Umbilical cord (tissue), 2 donors: ENCODE measurements around the gene THBS1. TPM values are rescaled to one million over a fixed set of nuclear protein-coding genes. Genes with fewer than 3 reads are reported as not detected.

Source experiments
- DNase-seq: peaks from one replicate; pipeline ENCODE4 v3.0.0-alpha.2; 2015; ENCODE audit warnings: low spot score
- total RNA-seq: library from RNA; depleted of rRNA; stranded (reverse); fragments of >200 nt; gene quantifications from one replicate; pipeline ENCODE4 v1.2.3, GENCODE V29; 2014; ENCODE audit warnings: low replicate concordance; ENCODE audit not compliant: insufficient read depth

THBS1 gene
- total RNA-seq, 1 donor from 2014 or later: 1,162 TPM

DNA sequence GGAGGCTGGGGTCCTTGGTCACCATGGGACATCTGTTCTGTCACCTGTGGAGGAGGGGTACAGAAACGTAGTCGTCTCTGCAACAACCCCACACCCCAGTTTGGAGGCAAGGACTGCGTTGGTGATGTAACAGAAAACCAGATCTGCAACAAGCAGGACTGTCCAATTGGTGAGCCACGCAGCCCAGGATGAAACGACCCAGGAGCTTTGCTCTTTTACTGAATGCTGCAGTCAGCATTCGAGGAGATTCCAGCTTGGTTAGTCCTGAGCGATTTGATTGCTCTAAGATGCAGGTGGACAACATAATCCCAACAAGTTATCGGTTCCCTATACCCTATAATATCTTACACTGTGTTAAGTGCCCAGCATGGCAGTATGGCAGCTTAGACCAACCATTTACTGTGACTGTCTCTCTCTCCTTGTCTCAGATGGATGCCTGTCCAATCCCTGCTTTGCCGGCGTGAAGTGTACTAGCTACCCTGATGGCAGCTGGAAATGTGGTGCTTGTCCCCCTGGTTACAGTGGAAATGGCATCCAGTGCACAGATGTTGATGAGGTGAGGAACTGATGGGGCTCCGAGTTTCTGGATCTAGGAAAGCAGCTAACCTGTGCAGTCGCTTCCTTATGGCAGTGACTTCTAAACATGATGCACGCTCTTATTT is 7.8 kb downstream of the THBS1 start:
- no peak for DNase-seq

DNA sequence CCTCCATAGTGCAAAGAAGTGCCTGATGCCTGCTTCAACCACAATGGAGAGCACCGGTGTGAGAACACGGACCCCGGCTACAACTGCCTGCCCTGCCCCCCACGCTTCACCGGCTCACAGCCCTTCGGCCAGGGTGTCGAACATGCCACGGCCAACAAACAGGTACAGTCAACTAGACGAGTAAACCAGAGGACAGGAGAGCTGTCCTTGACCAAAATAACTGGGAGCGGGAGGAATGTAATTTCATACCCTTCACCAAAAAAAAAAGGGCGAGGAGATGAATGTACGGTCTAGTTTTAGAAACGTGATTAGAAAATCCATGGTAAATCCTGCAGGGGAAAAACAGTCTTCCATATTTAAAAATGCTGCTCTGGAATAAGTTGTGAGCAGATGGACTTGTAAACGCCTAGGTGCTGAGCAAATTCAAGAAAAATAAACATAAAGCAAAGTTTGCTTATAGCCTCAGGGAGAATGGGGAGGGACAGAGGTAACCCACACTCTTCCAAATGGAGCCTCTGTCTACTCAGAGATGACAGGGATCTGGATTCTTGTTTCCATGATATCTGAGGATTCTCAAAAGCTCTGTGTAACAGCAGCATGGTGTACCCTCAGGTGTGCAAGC is 8.4 kb downstream of the THBS1 start:
- no peak for DNase-seq

DNA sequence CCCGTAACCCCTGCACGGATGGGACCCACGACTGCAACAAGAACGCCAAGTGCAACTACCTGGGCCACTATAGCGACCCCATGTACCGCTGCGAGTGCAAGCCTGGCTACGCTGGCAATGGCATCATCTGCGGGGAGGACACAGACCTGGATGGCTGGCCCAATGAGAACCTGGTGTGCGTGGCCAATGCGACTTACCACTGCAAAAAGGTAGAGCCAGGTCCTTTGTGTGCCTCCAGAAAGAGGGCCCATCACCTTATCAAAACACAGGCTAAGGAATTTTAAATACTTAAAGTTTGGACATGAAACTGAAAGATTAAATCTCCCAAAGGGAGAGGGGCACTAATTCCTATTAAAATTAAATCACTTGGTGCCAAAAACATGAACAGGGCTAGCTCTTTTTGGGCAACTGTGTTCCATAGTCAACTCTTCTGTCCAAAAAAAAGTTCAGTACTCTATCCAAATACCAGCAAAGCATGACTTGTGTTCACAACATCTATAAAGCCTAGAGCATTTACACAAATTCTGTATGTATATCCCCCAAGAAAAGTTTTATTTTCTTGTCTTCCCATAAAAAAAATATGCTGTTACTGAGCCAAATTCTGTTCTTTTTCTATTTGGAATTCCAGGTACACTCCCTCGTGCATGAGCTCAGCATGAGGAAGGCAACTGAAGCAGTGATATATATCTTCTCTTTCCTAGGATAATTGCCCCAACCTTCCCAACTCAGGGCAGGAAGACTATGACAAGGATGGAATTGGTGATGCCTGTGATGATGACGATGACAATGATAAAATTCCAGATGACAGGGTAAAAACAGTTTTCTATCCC is 9.2 kb downstream of the THBS1 start:
- no peak for DNase-seq

DNA sequence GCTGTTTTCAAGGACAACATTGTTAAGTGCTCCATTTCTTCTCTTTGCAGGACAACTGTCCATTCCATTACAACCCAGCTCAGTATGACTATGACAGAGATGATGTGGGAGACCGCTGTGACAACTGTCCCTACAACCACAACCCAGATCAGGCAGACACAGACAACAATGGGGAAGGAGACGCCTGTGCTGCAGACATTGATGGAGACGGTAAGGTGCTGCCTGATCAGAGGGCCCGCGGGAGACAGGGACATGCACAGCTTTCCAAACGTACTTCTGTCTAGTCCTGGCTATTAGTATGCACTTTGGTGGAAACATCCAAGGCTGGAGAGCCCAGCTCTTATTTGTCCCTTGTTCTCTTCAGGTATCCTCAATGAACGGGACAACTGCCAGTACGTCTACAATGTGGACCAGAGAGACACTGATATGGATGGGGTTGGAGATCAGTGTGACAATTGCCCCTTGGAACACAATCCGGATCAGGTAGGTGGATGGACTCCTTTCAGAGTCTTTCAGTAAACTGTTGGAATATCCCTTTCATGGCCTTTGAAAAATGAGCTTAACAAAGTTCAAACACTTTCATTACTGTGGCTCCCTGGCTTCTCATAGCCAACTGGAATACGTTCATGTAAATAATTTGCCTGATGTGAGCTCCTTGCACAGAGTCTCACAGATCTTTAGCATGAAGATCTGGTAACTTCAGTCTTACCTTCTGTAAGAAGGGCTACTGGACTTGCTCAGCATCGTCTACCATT is 10.4 kb downstream of the THBS1 start:
- DNase-seq: no peak

DNA sequence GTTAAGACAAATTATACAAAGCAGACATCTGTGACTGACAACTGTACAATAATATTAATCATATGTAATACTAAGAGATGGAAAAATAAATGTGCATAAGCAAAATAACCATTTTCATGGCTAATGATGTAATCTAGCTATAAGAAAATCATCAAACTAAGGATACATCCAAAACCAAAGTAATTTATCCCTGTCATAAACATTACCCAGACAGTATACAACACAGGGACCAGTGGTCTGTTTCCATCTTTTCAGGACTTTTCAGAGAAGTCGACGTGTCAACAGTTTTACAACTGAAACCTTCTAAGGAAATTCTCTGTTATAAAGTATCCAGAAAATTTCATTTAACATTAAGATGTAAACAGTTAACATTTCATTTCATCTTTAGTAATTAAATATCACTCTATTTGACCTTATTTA is 11.0 kb downstream of the THBS1 start:
- no peak for DNase-seq

DNA sequence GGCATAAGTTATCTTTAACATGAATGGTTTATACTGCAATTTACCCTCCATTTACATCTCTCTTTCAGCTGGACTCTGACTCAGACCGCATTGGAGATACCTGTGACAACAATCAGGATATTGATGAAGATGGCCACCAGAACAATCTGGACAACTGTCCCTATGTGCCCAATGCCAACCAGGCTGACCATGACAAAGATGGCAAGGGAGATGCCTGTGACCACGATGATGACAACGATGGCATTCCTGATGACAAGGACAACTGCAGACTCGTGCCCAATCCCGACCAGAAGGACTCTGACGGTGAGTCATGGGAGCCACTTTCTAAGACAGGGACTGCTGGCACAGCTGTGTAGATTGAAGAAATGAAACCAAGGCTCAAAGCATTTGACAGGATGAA is 11.6 kb downstream of the THBS1 start:
- no peak for DNase-seq

DNA sequence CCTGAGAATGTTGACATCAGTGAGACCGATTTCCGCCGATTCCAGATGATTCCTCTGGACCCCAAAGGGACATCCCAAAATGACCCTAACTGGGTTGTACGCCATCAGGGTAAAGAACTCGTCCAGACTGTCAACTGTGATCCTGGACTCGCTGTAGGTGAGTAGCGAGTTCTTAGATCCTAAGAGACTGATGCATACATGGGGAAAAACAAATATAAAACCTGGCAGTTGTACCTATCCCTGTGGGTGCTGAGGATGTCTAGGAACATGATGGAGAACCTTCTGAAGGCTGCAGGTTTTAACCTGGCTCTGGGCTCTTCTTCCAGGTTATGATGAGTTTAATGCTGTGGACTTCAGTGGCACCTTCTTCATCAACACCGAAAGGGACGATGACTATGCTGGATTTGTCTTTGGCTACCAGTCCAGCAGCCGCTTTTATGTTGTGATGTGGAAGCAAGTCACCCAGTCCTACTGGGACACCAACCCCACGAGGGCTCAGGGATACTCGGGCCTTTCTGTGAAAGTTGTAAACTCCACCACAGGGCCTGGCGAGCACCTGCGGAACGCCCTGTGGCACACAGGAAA is 12.3 kb downstream of the THBS1 start:
- DNase-seq: no peak

DNA sequence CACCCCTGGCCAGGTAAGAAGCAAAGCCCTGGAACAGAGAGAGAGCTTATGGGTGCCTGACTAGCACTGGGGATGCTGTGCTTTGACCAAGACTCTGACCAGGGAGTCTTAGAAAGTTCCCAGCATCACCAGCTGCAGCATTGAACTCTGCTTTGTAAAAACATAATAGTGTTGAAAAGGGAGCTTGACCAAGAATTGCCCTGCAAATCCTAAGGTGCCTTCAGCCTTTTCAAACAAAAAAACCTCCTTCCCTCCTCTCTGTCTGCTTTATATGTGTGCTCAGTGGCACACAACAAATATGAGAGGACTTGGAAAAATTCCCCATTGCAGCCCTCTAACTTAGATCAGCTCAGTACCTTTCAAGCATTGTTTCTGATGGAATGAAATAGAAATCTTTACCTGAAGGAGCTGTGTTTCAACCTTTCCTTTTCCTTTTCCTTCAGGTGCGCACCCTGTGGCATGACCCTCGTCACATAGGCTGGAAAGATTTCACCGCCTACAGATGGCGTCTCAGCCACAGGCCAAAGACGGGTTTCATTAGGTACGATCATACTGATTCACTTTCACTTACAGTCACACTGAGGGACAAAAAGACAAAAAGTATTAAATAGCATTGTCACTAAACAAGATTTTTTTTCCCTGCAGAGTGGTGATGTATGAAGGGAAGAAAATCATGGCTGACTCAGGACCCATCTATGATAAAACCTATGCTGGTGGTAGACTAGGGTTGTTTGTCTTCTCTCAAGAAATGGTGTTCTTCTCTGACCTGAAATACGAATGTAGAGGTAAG is 13.0 kb downstream of the THBS1 start:
- no peak for DNase-seq

DNA sequence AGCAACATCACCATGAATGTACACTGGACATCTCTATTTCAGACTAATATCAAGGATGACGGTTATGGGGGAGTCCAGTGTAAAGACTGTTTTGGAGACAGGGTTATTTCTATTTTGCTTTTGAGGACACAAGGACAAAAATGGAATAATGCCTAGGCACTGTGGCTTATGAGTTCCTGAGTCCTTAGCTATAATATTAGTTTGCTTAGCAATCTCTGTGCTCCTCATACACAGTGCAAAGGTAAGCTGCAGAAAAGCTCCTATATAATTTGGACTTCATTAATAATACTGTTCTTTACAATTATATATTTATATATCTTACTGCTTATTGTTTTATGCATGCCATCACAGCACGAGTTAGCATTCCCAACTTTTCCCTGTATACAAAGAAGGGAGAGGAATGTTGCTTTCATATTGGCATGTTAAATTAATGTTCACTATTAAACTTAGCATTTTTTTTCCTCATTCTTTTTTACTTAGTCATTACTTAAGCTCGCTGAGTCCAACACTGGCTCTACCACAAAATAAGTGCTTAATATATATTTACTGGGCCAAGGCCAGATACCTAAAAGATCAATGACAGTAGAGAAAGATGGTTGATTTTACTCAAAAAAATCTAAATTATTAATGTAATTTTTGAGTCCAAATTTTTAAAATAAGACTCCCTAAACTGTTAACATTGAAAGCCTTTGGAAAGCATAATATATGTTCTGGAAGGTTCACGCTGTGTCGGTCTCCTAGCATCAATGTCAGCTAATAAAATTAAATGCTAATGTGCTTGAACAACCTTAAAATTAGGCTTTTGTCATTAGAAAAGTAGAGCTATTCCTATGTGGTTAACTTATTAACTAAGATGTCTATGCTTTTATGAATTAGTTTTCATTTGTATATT is 13.8 kb downstream of the THBS1 start:
- no peak for DNase-seq

DNA sequence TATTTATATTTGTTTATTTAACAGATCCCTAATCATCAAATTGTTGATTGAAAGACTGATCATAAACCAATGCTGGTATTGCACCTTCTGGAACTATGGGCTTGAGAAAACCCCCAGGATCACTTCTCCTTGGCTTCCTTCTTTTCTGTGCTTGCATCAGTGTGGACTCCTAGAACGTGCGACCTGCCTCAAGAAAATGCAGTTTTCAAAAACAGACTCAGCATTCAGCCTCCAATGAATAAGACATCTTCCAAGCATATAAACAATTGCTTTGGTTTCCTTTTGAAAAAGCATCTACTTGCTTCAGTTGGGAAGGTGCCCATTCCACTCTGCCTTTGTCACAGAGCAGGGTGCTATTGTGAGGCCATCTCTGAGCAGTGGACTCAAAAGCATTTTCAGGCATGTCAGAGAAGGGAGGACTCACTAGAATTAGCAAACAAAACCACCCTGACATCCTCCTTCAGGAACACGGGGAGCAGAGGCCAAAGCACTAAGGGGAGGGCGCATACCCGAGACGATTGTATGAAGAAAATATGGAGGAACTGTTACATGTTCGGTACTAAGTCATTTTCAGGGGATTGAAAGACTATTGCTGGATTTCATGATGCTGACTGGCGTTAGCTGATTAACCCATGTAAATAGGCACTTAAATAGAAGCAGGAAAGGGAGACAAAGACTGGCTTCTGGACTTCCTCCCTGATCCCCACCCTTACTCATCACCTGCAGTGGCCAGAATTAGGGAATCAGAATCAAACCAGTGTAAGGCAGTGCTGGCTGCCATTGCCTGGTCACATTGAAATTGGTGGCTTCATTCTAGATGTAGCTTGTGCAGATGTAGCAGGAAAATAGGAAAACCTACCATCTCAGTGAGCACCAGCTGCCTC is 14.7 kb downstream of the THBS1 start:
- DNase-seq: no peak

DNA sequence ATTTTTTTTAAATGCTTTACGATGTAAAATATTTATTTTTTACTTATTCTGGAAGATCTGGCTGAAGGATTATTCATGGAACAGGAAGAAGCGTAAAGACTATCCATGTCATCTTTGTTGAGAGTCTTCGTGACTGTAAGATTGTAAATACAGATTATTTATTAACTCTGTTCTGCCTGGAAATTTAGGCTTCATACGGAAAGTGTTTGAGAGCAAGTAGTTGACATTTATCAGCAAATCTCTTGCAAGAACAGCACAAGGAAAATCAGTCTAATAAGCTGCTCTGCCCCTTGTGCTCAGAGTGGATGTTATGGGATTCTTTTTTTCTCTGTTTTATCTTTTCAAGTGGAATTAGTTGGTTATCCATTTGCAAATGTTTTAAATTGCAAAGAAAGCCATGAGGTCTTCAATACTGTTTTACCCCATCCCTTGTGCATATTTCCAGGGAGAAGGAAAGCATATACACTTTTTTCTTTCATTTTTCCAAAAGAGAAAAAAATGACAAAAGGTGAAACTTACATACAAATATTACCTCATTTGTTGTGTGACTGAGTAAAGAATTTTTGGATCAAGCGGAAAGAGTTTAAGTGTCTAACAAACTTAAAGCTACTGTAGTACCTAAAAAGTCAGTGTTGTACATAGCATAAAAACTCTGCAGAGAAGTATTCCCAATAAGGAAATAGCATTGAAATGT is 15.6 kb downstream of the THBS1 start:
- peak; percentile 51 for DNase-seq

DNA sequence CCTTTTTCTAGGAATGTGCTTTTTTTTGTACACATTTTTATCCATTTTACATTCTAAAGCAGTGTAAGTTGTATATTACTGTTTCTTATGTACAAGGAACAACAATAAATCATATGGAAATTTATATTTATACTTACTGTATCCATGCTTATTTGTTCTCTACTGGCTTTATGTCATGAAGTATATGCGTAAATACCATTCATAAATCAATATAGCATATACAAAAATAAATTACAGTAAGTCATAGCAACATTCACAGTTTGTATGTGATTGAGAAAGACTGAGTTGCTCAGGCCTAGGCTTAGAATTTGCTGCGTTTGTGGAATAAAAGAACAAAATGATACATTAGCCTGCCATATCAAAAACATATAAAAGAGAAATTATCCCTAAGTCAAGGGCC is 16.5 kb downstream of the THBS1 start:
- DNase-seq: no peak

DNA sequence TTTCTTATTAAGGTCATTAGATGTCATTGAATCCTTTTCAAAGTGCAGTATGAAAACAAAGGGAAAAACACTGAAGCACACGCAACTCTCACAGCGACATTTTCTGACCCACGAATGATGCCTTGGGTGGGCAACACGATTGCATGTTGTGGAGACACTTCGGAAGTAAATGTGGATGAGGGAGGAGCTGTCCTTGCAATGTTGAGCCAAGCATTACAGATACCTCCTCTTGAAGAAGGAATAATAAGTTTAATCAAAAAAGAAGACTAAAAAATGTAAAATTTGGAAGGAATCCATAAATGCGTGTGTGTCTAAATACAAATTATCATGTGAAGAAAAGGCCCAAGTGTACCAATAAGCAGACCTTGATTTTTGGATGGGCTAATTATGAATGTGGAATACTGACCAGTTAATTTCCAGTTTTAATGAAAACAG is 16.9 kb downstream of the THBS1 start:
- no peak for DNase-seq

DNA sequence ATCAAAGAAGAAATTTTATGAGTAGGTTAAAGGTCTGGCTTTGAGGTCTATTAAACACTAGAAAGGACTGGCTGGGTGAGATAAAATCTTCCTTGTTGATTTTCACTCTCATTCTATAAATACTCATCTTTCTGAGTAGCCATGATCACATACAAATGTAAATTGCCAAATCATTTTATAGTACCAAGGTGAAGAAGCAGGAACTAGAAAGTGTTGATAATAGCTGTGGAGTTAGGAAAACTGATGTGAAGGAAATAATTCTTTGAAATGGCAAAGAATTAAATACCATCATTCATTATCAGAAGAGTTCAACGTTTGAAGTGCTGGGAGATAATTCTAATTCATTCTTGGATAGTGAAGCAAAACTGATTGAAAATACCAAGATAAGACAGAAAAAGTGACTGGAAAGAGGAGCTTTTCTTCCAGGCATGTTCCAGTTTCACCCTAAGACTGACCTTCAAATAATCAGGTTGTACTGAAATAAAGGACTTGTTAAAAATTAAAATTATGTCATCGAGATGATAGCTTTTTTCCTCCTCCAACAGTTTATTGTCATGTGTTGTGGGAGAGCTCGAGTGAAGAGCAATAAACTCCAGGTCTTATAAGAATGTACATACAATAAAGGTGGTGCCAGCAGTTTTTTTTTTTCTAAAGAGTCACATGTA is 17.4 kb downstream of the THBS1 start:
- no peak for DNase-seq

DNA sequence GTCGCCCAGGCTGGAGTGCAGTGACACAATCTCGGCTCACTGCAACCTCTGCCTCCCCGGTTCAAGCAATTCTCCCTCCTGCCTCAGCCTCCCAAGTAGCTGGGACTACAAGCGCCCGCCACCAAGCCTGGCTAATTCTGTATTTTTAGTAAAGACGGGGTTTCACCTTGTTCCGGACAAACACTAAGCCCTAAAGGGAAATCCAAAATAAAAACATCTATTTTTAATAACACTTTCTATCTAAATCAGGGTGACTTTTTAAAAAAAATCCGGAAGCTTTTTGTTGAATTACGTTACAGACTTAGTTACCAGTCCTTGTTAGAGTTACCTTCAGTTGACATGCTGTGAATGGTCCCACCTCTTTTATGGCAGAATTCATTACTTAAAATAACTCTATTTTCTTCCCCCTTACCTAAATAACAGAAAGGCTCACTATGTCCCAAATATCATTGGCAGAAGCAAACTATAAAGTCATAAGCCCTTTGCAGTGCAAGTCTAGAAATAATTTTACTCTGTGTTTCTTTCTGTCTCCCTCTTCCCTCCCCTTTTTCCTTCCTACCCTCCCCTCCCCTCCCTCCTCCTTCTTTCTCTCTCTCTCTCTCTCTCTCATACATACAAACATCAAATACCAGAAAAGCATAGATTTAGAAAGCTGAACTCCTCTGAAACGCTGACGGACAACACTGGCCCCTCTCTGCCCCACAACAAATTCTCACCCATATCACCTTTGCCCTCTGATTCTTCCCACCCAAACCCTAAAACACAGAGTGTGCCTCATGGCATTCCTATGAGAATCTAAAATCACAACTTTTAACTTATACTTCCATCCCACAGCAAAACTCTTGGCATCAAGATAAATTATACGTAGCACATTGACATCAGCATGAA is 18.3 kb downstream of the THBS1 start:
- no peak for DNase-seq

DNA sequence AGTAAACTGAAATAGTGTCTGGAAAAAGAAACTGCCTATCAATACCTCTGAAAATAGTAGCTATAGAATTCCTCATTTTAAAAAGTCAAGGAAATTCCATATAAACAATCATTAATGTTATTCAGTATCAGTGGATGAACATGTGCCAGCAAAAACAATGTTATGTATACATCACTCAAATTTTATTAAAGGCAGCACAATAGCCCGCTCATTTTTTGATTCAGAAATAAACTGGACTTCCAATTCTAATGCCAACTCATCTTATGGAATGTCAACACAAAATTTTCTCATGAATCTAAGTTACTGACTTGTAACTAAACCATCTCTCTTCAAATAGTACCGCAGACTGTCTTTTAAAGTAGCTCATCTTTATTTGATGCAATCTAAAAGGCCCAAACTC is 19.0 kb downstream of the THBS1 start:
- DNase-seq: no peak

DNA sequence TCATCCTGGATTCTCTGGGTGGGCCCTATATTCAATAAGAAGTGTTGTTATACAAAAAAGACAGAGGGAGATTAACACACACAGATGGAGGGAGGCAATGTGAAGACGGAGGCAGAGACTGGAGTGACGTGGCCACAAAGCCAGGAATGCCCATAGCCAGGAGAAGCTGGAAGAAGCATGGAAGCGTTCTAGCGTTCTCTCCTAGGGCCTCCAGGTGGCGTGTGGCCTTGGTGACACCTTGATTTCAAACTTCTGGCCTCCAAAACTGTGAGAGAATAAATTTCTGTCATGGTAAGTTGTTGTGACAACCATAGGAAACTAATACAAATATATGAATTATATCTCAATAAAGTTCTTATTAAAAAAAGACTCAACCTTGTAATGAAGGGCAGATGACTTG is 21.3 kb downstream of the THBS1 start:
- DNase-seq: no peak
